ENCODE results near the gene KLF5.

GRCh38 chr13:73038064-73038463, 20.7 kb upstream of the KLF5 start:
- no peak for TF ChIP-seq CTCF (conservative IDR thresholded peaks at IDR 0.05; ENCODE audit: low read length)
- TF ChIP-seq EZH2phosphoT487 (IDR thresholded peaks at IDR 0.05; ENCODE audit: borderline replicate concordance, low read depth, low read length) = no peak
